Stimulated activated CD4-positive, alpha-beta T cell treated with anti-CD3 and anti-CD28 coated beads, TNF-alpha, amount 100 ng/mL, for 48 hours (primary cell): ENCODE measurements around the gene OR5B21.

Experiments
- DNase-seq, 3 donors: peaks; one replicate each; pipeline ENCODE4 v3.0.0-alpha.2; 2020; ENCODE audit warnings: low read depth in 3 of 3

OR5B21 gene

DNA sequence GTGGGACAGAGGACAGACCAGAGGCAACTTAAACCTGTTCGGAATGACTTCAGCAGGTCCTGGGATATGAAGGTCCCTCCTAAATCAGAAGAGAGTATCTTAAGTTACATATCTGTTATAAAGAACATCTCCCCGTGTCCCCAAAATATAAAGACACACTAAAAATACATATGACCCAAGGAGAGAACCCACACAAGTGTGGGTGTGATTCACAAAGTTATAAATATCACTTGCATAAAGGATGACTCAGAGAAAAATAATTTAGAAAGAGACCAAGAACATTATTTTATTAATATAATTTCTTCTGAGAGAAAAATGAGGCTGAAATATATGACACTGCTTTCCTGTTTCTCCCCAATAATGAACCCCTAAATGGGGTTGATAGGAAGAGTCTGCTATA is 14.2 kb downstream of the OR5B21 start:
- no peak for DNase-seq

DNA sequence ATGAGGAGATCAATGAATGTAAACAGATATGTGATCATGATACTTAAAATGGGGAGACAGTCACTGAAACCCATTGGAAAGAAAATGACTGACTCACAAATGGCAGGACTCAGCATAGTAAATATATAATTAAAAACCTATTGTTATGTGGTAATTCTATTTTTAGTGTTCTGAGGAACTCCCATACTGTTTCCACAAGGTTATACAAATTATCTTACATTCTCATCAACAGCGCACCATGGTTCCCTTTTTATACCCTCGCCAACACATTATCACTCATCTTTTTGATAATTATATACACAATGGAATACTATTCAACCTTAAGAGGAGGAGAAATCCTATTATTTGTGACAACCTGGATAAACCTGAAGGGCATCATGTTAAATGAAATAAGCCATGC is 17.1 kb downstream of the OR5B21 start:
- no peak for DNase-seq

DNA sequence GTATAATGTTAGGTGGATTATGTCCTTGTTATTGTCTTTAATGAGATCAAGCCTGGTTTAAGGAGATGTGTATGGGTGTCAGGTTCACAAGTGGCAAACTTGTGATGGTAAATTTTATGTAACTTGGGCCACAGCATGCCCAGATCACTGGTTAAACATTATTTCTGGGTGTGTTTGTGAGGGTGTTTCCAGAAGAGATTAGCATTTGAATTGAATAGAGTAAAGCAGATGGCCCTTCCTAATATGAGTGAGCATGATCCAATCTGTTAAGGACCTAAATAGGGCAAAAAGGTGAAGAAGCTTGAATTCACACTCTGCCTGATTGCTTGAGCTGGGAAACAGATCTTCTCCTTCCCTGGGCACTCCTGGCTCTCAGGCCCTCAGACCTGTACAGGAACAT is 20.7 kb downstream of the OR5B21 start:
- no peak for DNase-seq

DNA sequence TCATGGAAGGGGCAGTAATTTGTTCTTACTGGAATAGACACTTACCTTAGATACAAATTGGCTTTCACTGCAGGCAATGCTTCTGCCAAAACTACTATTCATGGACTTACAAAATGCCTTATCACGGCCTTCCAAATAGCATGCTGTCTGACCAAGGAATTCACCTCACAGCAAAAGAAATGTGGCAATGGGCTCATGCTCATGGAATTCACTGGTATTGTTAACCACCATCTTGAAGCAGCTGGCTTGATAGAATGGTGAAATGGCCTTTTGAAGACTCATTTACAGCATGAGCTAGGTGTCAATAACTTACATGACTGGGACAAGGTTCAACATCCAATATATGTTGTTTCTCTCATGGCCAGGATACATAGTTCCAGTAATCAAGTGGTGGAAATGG is 21.9 kb downstream of the OR5B21 start:
- DNase-seq: no peak

DNA sequence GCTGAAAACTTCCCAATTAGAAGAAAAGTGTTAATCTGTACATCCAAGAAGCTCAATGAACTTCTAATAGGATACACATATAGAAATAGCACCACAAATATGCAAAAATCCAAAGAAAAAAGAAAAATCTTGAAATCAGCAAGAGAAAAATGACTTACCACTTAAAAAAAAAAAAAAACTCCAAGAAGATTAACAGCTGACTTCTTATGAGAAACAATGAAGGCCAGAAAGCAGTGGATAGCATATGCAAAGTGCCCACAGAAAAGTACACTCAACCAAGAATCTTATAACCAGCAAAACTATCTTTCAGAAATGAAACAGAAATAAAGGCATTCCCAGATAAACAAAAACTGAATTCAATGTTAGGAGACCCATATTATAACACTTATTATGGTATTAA is 36.0 kb downstream of the OR5B21 start:
- DNase-seq: no peak

DNA sequence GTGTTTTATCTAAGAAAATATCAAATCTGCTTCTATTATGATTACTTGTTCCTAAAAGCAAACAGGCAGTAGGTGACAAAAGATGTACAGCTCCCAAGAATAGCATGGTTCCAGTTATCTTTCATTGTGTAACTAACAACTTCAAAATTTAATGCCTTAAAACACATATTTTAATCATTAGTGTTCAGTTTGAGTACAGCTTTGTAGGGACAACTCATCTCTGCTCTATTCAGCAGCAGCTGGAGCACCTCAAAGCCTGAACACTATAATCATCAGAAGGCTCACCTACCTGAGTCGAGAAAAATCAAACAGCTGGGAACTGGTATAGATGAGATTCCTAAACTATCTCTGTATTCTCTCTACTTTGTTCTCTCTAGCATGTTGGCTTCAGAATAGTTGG is 41.6 kb downstream of the OR5B21 start:
- no peak for DNase-seq

DNA sequence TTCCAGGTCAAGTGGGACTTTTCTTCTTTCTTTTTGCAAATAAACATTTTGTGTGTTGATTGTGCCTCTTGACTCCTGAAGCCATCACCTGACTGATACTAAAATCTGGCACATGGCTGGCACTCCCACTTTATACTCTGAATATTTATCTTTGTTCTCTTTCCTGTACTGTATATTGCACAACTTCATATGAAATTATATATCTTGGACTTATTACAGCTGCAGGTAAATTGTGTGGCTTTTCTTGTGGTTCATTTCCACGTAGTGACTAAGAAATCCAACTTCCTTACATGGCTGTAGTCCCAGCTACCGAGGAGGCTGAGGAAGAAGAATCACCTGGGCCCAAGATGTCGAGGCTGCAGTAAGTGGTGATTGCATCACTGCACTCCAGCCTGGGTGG is 42.2 kb downstream of the OR5B21 start:
- DNase-seq: no peak
